A549 (cell line): ENCODE data around the gene SLC35B2. TPM values are rescaled to one million over a fixed set of nuclear protein-coding genes. Genes with fewer than 3 reads are reported as not detected.
A peak's percentile ranks its signal among the peaks of the same experiment; 100 is the strongest.

ENCODE experiments used
- ATAC-seq, 2 experiments: fragments of 200-7000 bp in 1 of 2; fragments of >200 bp in 1 of 2; cut with Nextera tagmentation in 1 of 2; cut with Tn5 transposase in 1 of 2; 3 replicates each; pipeline versions ENCODE4 v1.8.0 to v1.9.1; 2018 to 2020; ENCODE audit warnings: mild to moderate bottlenecking in 1 of 2, moderate library complexity in 1 of 2
- CTCF ChIA-PET: fragments of 300-600 bp; sonication (Branson Sonifier 250); formaldehyde crosslinking; extraction: SDS; loops from one replicate; lab custom pipeline; 2021; ENCODE audit warnings: antibody characterized with exemption, inconsistent platforms; lab: Yijun Ruan, JAX
- POLR2A ChIA-PET: fragments of 350-600 bp; formaldehyde crosslinking; extraction: SDS; loops from one replicate; lab custom pipeline; 2021; ENCODE audit warnings: antibody characterized with exemption, inconsistent platforms; lab: Yijun Ruan, JAX
- DNase-seq, 2 experiments: peaks; one replicate each; pipeline versions ENCODE4 v3.0.0 to v3.0.0-alpha.2; 2011 to 2016; ENCODE audit warnings: low read depth in 1 of 2, low spot score in 1 of 2
- FAIRE-seq: peaks from 2 replicates; lab custom pipeline; 2011; peaks lifted over from hg19 to GRCh38; lab: Jason Lieb, UNC
- H3K27ac ChIP-seq, 2 experiments: fragments of >200 bp; sonication (Bioruptor Twin); formaldehyde crosslinking; 3 replicates each; pipeline ENCODE4 v1.5.1; 2016 to 2017
- H3K4me1 ChIP-seq: fragments of >200 bp; sonication (Bioruptor Twin); formaldehyde crosslinking; 3 replicates; pipeline ENCODE4 v1.6.1; 2016
- H3K4me2 ChIP-seq: fragments of >200 bp; sonication (Bioruptor Twin); formaldehyde crosslinking; 3 replicates; pipeline ENCODE4 v1.6.1; 2016
- H3K4me3 ChIP-seq: fragments of >200 bp; sonication (Bioruptor Twin); formaldehyde crosslinking; 3 replicates; pipeline ENCODE4 v1.5.1; 2016
- H3K9me3 ChIP-seq: fragments of >200 bp; sonication (Bioruptor Twin); formaldehyde crosslinking; 3 replicates; pipeline ENCODE4 v1.6.1; 2016
- BHLHE40 ChIP-seq: IDR thresholded peaks from 2 replicates; pipeline ENCODE4 v1.6.1; 2012; ENCODE audit warnings: low read depth, low read length, inconsistent platforms
- CBX2 ChIP-seq: fragments of 200-600 bp; sonication (generic); IDR thresholded peaks from 2 replicates; pipeline ENCODE4 v1.6.1; 2016; ENCODE audit warnings: low read depth, mild to moderate bottlenecking, borderline replicate concordance
- CTCF ChIP-seq: fragments of >200 bp; sonication (Bioruptor Twin); formaldehyde crosslinking; IDR thresholded peaks from 3 replicates; pipeline ENCODE4 v1.5.1; 2016
- E2F6 ChIP-seq: IDR thresholded peaks from 2 replicates; pipeline ENCODE4 v1.6.1; 2012; ENCODE audit warnings: low read depth, borderline replicate concordance
- HOXB13 ChIP-seq: fragments of 250-450 bp; sonication (Bioruptor Pico); IDR thresholded peaks from 2 replicates; pipeline ENCODE4 v1.5.0; 2020; ENCODE audit warnings: low read depth, mild to moderate bottlenecking, moderate library complexity
- JUN ChIP-seq, 2 experiments: fragments of >200 bp; sonication (Bioruptor Twin); formaldehyde crosslinking; IDR thresholded peaks; 2 replicates in 1 of 2; 3 replicates in 1 of 2; pipeline ENCODE4 v1.6.1; 2016 to 2017
- JUNB ChIP-seq: fragments of >200 bp; sonication (Bioruptor Twin); formaldehyde crosslinking; IDR thresholded peaks from 2 replicates; pipeline ENCODE4 v1.6.1; 2016
- KDM1A ChIP-seq: fragments of 200-600 bp; sonication (generic); IDR thresholded peaks from 2 replicates; pipeline ENCODE4 v1.6.1; 2016; ENCODE audit warnings: low read depth, mild to moderate bottlenecking
- KDM5A ChIP-seq: fragments of 200-600 bp; sonication (generic); IDR thresholded peaks from 2 replicates; pipeline ENCODE4 v1.6.1; 2016; ENCODE audit warnings: antibody characterized with exemption, mild to moderate bottlenecking
- MAX ChIP-seq: IDR thresholded peaks from 2 replicates; pipeline ENCODE4 v1.6.1; 2012
- PHF8 ChIP-seq: fragments of 200-600 bp; sonication (generic); IDR thresholded peaks from 2 replicates; pipeline ENCODE4 v1.6.1; 2016; ENCODE audit warnings: low read depth, mild to moderate bottlenecking, antibody characterized with exemption, moderate library complexity, borderline replicate concordance
- POLR2A ChIP-seq: IDR thresholded peaks from 2 replicates; pipeline ENCODE4 v1.6.1; 2012; ENCODE audit warnings: mild to moderate bottlenecking, low read length
- RARB ChIP-seq: fragments of 250-450 bp; sonication (Bioruptor Pico); IDR thresholded peaks from 2 replicates; pipeline ENCODE4 v1.8.0; 2021; ENCODE audit warnings: mild to moderate bottlenecking, moderate library complexity
- RCOR1 ChIP-seq: fragments of 150-350 bp; IDR thresholded peaks from 2 replicates; pipeline ENCODE4 v1.6.1; 2014; ENCODE audit warnings: antibody characterized with exemption, low read length, low read depth
- SMC3 ChIP-seq: fragments of >200 bp; sonication (Bioruptor Twin); formaldehyde crosslinking; IDR thresholded peaks from 3 replicates; pipeline ENCODE4 v1.6.1; 2018; ENCODE audit warnings: inconsistent platforms
- ZC3H11A ChIP-seq: fragments of 450-650 bp; IDR thresholded peaks from 2 replicates; pipeline ENCODE4 v1.6.1; 2014; ENCODE audit warnings: antibody characterized with exemption, mild to moderate bottlenecking
- ZFP36 ChIP-seq: fragments of 450-650 bp; IDR thresholded peaks from 2 replicates; pipeline ENCODE4 v1.6.1; 2014; ENCODE audit warnings: borderline replicate concordance; ENCODE audit not compliant: partially characterized antibody
- WGBS: methylation state at CpG from one replicate; pipeline ENCODE4 v1.1.6; 2017; ENCODE audit errors: missing lambda C conversion rate; 5-methylcytosine and 5-hydroxymethylcytosine counted together
- polyA plus RNA-seq, 4 experiments: library from polyadenylated mRNA; depleted of rRNA in 3 of 4; stranded (reverse); fragments of >200 nt; fragmentation: RNase III in 1 of 4; extraction: RNeasy Plus Mini Kit Qiagen cat#74134 plus additional on column Dnase treatment in 1 of 4; gene quantifications; 2 replicates in 3 of 4; 3 replicates in 1 of 4; pipeline ENCODE4 v1.2.3, GENCODE V29; 2011 to 2017
- TF ChIP-seq, protein P1 (sequence below): fragments of >200 bp; sonication (Bioruptor Twin); formaldehyde crosslinking; IDR thresholded peaks from 3 replicates; pipeline ENCODE4 v1.6.1; 2016

The SLC35B2 gene
- polyA plus RNA-seq, 2 of the 4 experiments (the other 2 are of a cell fraction) = 44.5 to 45.6 TPM

- 0% methylated on average over 17 of the region's 72 CpGs for WGBS
- POLR2A ChIA-PET = no interaction called here
- peak; percentile 73 to 83 for ATAC-seq
- peak within 1 kb of the TSS; percentile 97 for H3K4me2 ChIP-seq
- H3K4me1 ChIP-seq = peaks cover 23% of the 10 kb centered on the region
- peak; percentile 80 to 84 for DNase-seq
- peak within 1 kb of the TSS; percentile 81 to 90 for H3K27ac ChIP-seq
- H3K9me3 ChIP-seq = no peaks in the 10 kb centered on the region
- TF ChIP-seq MAX = peak; percentile 38
- TF ChIP-seq RARB = no peak
- peak in 1 of 2 experiments; percentile 50; a peak in 1 of 5 replicates for TF ChIP-seq JUN (IDR thresholded peaks at IDR 0.05)
- TF ChIP-seq PHF8 = peak; percentile 68; the same call in 1 of the 2 replicates
- peak; percentile 19; the same call in 2 of the 3 replicates for TF ChIP-seq CTCF
- peak; percentile 56; the same call in 1 of the 2 replicates for TF ChIP-seq KDM5A
- no peak for TF ChIP-seq ZFP36
- TF ChIP-seq POLR2A = peak; percentile 81
- TF ChIP-seq SMC3 = peak; percentile 9; the same call in 1 of the 3 replicates
- TF ChIP-seq E2F6 = no peak
- TF ChIP-seq, all 56 proteins: peak for 7
- CTCF ChIA-PET = interaction anchor here (1.1 to 6.0 kb wide), 4 partner anchors 10 to 92 kb away, joined by 4 to 181 read pairs (median 6); no protein-coding TSS in a partner anchor
- no peak for FAIRE-seq
- H3K4me3 ChIP-seq = peak within 1 kb of the TSS; percentile 81
Observed at GRCh38 chr6:44265007-44265721, 7.8 kb upstream of the SLC35B2 start, which contains the start of gene NFKBIE. Gene NFKBIE, minus strand, starts transcription at chr6:44265551. Its CDS starts 205 bp downstream, at chr6:44265346.

- peak overlapping the region; percentile 97 for H3K4me2 ChIP-seq
- DNase-seq = no peak
- H3K4me3 ChIP-seq = peak overlapping the region; percentile 81
- WGBS = 6% methylated on average over 13 of the region's 13 CpGs
- CTCF ChIA-PET = interaction anchor here (0.7 to 2.0 kb wide), 5 partner anchors 9 to 91 kb away, joined by 3 to 8 read pairs (median 4); no protein-coding TSS in a partner anchor
- no peak for FAIRE-seq
- H3K9me3 ChIP-seq = no peaks in the 10 kb centered on the region
- peaks cover 23% of the 10 kb centered on the region for H3K4me1 ChIP-seq
- POLR2A ChIA-PET = interaction anchor here (1.0 kb wide), 1 partner anchor 18 kb away, joined by 5 read pairs; the partner anchor contains the start of gene HSP90AB1
- TF ChIP-seq KDM1A (no peak), ZFP36 (no peak), CBX2 (no peak), BHLHE40 (no peak), PHF8 (no peak), HOXB13 (CRISPR knock-in tag) (no peak), ZC3H11A (no peak), RCOR1 (no peak), JUNB (no peak), RARB (no peak)
- TF ChIP-seq, protein P1, sequence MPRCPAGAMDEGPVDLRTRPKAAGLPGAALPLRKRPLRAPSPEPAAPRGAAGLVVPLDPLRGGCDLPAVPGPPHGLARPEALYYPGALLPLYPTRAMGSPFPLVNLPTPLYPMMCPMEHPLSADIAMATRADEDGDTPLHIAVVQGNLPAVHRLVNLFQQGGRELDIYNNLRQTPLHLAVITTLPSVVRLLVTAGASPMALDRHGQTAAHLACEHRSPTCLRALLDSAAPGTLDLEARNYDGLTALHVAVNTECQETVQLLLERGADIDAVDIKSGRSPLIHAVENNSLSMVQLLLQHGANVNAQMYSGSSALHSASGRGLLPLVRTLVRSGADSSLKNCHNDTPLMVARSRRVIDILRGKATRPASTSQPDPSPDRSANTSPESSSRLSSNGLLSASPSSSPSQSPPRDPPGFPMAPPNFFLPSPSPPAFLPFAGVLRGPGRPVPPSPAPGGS = no peak
- peak in 1 of 2 experiments; percentile 29; a peak in 3 of 6 replicates for ATAC-seq
- peak overlapping the region; percentile 81 to 90 for H3K27ac ChIP-seq
Observed at GRCh38 chr6:44264154-44265006, 7.1 kb upstream of the SLC35B2 start.
